GM19099 (cell line): ENCODE data around the gene NKX2-4.

Experiments used
- POLR2A ChIP-seq: IDR thresholded peaks from 3 replicates; pipeline ENCODE4 v1.6.1; 2011; ENCODE audit warnings: low read depth; ENCODE audit not compliant: insufficient read length; ENCODE audit errors: extremely low read depth

Gene NKX2-4

GRCh38 chr20:21395666-21396598 lies 1.4 kb downstream of the NKX2-4 start:
- no peak for TF ChIP-seq POLR2A

- no peak for TF ChIP-seq POLR2A
Measured at GRCh38 chr20:21395051-21395665, 2.2 kb downstream of the NKX2-4 start.

- no peak for TF ChIP-seq POLR2A
Measured at GRCh38 chr20:21394551-21394950, 2.8 kb downstream of the NKX2-4 start.

GRCh38 chr20:21393816-21394519 lies 3.4 kb downstream of the NKX2-4 start:
- TF ChIP-seq POLR2A = no peak

GRCh38 chr20:21393166-21393565 lies 4.2 kb downstream of the NKX2-4 start:
- no peak for TF ChIP-seq POLR2A

- TF ChIP-seq POLR2A = no peak
Measured at GRCh38 chr20:21391972-21392352, 5.4 kb downstream of the NKX2-4 start.

- TF ChIP-seq POLR2A = no peak
Measured at GRCh38 chr20:21391185-21391971, 5.9 kb downstream of the NKX2-4 start.

GRCh38 chr20:21390768-21391167 lies 6.6 kb downstream of the NKX2-4 start:
- TF ChIP-seq POLR2A = no peak

GRCh38 chr20:21389368-21389767 lies 8.0 kb downstream of the NKX2-4 start:
- no peak for TF ChIP-seq POLR2A

GRCh38 chr20:21388566-21388965 lies 8.8 kb downstream of the NKX2-4 start:
- TF ChIP-seq POLR2A = no peak

GRCh38 chr20:21387528-21387927 lies 9.8 kb downstream of the NKX2-4 start:
- no peak for TF ChIP-seq POLR2A

GRCh38 chr20:21386111-21386510 lies 11.2 kb downstream of the NKX2-4 start:
- TF ChIP-seq POLR2A = no peak

GRCh38 chr20:21384308-21384892 lies 12.9 kb downstream of the NKX2-4 start:
- no peak for TF ChIP-seq POLR2A

- TF ChIP-seq POLR2A = no peak
Measured at GRCh38 chr20:21381619-21382018, 15.7 kb downstream of the NKX2-4 start.
